ENCODE measurements around the gene CWC27.
A peak's percentile ranks its signal among the peaks of the same experiment; 100 is the strongest.

CWC27 gene, protein sequence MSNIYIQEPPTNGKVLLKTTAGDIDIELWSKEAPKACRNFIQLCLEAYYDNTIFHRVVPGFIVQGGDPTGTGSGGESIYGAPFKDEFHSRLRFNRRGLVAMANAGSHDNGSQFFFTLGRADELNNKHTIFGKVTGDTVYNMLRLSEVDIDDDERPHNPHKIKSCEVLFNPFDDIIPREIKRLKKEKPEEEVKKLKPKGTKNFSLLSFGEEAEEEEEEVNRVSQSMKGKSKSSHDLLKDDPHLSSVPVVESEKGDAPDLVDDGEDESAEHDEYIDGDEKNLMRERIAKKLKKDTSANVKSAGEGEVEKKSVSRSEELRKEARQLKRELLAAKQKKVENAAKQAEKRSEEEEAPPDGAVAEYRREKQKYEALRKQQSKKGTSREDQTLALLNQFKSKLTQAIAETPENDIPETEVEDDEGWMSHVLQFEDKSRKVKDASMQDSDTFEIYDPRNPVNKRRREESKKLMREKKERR

DNA sequence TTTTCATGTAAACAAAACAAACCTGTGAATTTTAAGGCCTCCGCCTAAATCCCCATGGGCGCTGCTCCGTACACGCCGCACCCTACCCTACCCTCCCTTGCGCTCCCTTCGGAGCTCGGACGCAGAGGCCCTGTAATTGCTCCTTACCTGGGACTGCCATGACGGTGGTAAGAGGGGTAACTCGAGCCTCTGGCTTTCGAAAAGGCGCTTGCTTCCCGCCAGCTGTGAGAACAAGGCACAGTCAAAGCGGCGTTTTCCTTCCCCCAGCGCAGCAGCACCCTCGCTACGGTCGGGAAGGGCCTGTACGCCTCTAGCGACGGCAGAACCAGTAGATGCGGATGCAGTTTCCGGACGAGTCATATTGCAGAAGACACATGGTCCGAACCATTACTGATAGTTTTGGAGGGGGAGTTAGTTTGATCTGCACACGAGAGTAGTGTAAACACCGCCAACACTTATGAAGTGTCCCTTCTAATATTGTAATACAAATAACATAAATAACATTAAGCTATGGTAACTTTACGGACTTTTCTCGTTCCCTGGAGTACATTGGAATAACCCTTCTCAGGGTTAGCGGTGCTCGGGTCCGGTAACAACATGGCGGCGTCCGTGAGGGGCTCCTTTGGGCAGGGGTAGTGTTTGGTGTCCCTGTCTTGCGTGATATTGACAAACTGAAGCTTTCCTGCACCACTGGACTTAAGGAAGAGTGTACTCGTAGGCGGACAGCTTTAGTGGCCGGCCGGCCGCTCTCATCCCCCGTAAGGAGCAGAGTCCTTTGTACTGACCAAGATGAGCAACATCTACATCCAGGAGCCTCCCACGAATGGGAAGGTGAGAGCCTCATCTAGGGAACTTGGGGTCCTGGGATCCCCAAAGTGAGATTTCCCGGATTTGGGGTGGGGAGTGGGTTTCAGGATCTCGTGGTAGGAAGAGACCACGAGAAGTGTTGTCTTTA is at the start of gene CWC27, which contains the start of gene SREK1IP1:
Gene CWC27 (plus strand): TSS at position 573 of the 955 bp plus-strand sequence. CDS start 217 bp downstream, at position 790.
Gene SREK1IP1 (minus strand): TSS at position 334 of the 955 bp plus-strand sequence. CDS start 174 bp downstream, at position 160.
- peak; percentile 68 for DNase-seq

DNA sequence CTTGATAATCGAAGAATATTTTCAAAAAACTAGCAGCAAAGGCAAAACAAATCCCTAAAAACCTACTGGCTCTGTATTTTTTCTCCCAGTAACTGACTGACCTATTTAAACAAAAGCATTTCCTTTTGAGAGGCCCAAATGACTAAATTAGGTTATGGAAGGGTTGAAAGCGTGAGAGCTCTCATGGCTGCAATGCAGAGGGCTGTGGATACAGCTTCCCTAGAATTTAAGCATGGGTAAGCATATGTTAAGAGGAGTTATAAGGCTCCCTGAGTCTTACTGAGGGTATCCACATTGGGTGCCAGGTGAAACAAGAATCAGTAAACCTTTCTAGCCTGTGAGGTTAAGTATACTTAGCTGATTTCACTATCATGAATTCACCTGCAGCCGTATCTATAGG is 46.1 kb upstream of the CWC27 start:
- DNase-seq, result no peak

DNA sequence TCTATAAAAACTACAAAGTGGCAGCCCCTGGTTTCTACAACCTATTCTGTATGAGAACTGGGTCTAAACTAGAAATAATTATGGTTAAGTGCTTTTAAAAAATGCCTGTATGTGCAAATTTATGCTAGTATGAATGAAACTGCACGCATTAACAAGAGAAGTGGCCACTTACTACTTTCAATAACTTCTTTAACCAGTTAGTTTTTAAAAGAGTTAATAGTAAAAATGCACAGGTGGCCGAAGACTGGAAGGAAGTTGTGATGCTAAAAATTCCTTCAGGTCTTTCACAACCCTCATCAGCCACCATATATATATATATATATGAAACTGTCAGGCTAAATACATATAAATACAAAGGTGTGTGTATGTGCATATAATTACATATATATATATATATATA is 41.6 kb upstream of the CWC27 start:
- DNase-seq, result no peak

DNA sequence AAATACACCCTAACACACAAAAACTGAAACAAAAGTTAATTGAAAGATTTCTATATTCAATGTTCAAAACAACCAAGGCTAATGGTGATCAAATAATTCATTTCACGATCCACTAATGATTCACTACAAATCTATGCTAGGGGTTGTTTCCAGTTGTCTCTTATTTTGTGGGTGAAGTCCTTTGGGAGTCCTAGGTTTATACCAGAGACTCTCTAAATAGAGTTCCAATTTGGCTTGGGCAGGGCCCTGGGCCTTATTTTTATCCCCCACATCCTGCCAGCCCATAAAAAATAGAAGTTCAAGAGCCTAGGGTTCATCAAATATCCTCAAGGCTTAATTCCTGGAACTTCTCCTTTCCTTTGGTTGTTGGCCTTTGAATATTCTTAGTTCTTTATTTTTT is 26.3 kb upstream of the CWC27 start:
- DNase-seq, result no peak

DNA sequence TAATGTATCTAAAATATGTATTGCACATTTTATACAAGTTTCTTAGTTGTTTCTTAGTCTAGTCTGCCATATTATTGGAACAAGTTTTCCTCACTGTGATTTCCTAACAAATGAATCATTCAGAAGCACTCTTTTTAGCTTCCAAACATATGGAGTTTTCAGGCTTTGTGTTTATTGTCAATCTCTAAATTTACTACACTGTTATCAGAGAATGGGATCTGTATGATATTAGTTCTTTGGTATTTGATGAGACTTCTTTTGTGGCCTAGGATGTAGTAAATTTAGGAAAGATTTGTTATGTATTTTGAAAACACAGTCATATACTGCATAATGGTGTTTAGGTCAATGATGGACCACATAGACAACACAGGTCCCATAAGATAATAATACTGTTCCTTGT is 25.9 kb upstream of the CWC27 start:
- no peak for DNase-seq

DNA sequence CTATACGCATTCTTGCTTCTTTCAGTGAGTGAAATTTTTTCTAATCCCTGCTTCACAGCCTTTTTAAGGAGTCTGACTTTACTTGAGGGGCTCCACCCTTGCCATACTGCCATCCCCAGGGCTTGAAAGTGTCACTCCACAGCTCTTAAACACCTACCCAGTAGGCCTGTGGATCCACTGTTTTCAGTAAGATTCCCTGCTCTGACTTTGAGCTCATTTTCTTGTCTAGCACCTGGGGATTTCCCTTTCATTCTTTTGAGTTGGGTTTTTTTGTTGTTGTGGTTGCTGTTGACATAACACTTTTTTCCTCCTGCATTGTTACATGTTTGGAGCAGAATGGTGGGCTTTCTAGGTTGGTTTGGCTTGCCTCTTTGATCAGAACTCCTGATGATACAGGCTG is 23.8 kb upstream of the CWC27 start:
- DNase-seq, result no peak

DNA sequence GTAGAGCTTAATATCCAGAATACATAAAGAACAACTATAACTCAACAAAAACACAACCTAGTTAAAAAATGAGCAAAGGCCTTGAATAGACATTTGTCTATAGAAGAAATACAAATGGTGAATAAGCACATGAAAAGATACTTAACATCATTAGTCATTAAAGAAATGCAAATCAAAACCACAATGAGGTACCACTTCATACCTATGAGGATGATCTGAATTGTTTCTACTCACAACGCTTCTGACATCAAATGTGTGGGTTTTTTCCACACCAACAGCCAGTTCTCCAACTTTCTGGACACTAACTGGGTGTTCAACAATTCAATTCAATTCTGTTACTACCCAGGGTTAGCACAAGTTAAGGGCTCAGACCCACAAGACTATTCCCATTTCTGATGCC is 22.3 kb upstream of the CWC27 start:
- no peak for DNase-seq

DNA sequence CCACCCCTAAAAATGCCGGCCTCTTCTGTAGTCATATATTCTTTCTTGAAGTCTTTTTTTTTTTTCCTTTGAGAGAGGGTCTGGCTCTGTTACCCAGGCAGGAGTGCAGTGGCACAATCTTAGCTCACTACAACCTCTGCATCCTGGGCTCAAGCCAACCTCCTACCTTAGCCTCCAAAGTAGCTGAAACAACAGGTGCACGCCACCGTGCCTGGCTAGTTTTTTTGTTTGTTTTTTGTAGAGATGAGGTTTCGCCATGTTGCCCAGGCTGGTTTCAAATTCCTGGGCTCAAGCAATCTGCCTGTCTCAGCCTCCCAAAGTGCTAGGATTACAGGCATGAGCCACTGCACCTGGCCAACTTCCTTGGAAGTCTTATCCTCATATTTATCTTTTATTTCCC is 19.3 kb upstream of the CWC27 start:
- no peak for DNase-seq

DNA sequence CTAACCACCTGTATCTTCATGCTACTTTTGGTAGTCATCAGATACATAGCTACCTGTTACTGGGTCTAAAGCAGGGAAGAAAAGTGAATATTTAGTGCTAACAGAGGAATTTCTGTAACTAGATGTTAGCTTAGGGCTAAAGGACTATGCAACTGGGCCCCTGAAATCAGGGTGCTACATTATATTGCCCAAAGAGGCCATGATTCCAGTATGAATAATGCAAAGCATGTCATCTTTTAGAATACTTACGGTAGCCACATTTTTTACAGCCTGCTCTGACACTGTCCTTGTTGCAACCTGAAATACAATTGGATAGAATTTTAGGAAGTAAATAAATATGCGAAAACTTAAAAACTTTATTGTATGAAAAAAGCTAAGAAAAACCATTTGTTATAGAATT is 14.7 kb upstream of the CWC27 start:
- DNase-seq, result no peak

DNA sequence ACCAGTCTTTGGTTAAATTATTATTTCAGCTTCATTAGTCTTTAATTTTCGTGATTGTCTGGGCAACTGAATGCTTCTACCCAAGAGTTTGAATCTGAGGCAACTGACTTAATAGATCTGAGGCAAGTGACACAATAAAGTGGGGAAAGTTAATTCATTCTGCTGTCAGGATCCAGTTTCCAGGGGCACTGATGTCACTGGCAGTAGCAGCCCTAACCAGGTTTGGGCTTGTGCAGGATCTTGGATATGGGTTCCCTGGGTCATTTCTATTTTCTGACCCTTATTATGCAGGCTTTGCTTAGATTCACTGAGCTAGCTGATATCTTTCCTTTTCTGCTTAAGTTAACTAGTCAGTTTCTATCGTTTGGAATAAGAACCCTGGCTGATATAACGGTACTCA is 9.8 kb upstream of the CWC27 start:
- DNase-seq, result no peak

DNA sequence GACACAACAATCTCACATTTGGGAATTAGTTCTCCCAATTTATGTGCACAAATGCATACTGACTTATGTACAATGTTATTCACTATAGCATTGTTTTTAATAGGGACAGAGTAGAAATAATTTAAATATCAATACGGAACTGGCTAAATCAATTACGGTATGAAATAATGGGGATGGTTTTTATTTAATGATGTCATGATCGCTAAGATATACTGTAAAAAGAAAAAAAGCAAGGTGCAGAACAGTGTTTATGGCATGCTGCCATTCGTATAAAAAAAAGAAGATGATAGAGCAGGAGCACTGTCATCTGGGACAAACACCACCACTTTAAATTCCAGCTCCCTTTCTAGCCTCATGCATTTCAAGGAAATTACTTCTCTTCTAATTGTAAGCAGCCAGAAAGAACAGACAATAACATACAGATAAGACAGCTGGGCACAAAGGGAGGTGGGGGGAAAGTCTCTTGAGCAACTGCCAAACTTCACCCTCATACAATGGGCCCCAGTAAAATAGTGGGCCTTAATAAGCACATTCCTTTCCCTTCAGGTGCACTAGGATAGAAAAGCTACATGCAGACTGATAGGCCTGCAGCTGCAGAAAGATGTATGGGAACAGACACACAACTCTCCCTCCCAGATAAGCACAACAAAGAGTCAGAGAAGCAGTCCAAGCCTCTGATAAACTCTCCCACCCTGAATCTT is 8.6 kb upstream of the CWC27 start:
- no peak for DNase-seq

DNA sequence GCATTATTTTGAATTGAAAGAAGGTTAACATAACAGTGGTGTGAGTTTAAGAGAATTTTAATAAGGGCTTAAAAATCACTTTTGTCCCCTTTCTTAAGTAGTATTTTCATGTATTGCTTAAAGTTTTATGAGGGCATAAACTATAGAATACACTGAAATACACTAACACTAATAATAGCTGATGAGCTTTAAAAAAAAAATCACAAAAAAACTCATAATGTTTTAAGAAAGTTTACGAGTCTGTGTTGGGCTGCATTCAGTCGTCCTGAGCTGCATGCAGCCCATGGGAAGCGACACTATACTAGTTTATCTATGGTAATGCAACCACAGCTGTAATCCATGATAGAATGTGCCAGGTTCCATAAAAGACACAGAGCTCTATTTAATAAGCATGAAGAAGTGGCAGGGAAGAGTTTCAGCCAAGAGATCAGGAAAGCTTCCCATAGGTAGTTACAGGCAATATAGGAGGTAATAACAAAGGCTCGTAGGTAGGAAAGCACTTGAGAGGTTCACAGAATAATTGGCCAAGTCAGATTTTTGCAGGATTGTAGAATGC is 4.7 kb upstream of the CWC27 start:
- no peak for DNase-seq

DNA sequence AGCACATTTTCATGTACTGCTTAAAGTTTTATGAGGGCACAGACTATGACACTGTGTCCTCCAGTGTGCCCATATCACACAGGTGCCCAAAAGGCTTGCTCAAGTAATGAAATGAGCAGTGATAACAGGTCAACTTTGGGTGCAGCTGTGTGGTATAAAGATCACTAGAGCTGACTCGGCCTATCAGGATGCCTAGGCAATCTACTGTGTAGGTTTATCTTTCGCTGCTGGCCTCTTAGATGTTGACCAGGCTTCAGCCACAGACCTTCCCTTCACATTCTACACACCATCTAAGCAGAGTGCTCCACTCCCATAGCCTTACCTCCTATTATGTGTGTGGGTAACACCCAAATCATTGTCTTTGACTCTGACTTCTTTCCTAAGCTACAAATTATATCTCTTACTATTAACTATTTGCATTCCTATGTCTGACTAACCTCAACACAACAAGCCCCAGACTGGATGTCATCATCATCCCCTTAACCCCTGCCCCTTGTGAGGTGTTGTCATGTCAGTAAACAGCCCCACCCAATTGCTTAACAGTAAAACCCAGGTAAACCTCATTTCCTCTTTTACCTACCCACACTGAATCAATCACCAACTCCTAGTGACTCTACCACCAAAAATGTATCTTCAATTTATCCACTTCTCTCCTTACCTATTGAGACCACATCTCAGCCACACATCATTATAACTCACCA is 2.8 kb upstream of the CWC27 start:
- no peak for DNase-seq

DNA sequence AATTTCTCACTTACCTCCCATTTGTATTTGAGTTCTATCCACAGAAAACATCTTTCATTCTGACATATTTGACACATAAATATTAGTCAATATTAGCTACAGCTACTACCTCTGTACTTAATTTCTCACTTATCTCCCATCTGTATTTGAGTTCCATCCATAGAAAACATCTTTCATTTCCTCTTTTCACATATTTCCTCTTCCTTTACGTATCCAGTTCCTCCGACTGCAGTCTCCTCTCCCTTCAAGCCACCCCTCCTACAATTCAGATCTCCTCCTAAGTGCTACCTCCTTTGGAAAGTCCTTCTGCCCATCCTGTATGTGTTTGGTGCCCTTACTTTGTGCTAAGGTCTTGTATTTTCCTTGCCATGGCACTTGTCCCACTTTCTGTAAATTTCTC is 1.8 kb upstream of the CWC27 start:
- no peak for DNase-seq

DNA sequence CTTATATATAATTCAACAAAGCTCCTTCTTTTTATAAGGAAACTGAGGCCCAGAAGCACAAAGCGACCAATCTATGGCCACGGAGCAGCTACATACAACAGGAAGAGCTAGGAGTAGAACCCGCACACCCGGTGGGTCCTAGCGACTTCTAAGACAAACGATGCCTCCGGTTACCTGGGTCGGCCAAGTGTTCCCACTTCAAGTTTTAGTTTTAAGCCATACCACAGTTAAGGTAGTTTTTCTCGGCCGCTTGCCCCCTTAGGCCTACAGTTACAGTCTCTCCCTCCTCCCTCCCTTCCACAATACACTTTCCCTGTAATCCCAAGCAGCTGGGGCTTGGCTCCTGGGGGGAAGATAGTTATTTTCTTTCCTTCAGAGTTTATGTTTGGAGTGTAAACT is 772 bp upstream of the CWC27 start:
- DNase-seq, result no peak

DNA sequence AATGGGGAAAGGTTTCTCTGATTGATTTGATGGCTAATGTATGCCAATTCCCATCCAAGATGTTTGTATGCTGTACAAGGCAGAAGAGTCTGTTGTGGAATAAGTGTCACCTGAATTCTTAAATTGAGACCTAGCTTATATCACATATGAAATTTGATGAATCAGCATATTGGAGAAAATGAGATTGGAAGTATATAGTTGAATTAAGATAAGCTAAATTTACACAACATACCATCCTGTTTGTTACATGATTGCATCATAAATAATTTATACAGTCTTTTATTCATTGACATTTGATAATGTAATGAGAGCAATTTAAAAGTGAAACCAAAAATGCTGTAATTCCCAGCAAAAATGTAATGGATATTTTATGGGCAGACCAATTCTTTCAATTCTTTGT is 1.1 kb downstream of the CWC27 start:
- DNase-seq, result no peak

DNA sequence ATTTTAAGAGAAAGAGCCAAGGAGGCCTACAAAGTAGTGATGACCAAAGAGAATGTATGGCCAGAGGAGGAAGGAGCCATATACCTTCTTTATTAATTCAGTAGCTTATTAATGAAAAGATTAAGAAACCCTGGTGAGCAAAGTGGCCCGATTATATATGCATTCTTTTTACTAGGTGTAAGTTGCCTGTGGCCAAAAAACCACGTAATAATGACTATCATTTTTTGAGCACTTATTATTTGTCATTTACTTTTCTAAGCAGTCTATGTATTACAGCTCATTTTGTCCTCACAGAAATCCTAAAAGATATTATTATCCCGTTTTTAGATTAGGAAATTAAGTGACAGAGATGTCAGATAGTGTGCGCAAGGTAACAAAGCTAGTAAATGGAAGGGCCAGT is 3.0 kb downstream of the CWC27 start:
- no peak for DNase-seq

DNA sequence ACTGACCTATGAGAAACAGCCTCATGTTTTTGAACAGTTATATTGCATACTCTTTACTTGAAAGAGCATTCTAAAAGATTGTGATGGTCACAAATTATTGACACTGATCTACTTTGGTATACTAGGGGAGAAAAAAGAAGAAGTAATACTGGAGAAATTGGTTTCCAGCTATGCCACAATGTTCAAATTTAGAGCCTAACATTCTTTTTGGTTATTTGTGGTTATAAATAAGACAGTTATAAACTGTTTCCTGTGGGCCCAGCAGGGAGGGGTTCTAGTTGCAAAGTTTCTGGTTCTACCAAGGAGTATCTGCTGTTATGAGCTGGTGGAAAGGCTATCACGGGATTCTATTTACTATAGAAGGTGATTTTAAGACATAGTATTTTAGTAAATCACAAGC is 4.8 kb downstream of the CWC27 start:
- DNase-seq, result no peak

DNA sequence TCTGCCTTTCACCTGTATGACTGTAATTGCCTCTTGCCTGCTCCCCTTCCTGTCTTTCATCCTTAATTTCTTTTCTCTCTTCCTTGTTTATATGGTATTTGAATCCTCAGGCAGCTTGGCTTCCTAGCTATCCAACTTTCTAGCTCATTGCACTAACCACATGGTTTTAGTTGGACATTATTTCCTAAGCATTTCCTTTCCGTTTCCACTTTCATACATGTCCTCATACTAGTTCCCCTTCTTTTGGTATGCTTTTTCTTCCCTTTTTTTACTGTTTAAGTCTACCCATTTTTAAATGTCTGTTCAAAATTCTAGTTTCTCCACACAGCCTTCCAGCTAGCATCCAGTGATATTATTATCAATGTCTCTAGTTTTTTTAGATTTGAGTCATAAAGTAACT is 6.6 kb downstream of the CWC27 start:
- no peak for DNase-seq

DNA sequence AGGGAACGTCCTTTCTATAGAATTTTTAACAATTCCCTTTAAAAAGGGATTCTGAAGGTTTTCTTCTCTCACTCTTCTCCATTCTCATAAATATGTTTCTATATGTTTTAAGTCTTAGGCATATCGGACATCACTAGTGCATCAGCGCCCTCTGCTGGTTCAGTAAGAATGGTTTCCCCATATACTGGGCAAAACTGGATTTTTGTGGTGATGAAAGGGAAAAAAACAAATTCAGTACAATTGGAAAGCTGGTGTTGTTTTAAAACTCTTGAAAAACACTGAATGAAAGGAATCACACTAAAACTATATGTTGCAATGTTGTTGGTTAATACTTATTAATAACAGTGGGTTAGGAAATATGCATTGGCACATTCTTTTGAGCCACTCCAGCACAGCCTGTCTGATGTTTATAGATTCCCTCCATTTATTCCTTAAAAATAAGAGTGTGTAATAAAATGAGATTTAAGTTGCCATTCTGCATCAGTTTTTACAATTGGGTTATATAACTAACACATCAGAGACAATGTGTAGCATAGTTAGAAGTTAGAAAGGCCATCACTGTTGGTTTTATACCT is 15.8 kb downstream of the CWC27 start:
- peak; percentile 24 for DNase-seq

DNA sequence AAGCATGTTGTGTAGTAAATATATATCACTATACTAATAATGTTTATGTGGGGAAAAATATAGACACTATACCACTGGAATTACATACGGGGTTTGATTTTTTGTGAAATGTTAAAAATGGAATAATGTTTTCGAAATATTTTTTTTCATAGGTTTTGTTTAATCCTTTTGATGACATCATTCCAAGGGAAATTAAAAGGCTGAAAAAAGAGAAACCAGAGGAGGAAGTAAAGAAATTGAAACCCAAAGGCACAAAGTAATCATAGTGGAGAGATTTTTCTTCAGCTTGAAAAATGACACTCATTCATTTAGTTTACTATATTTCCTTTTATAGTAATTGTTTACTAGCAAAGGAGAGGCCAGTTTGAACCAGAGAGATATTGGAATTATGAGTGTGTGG is 17.6 kb downstream of the CWC27 start:
- no peak for DNase-seq

DNA sequence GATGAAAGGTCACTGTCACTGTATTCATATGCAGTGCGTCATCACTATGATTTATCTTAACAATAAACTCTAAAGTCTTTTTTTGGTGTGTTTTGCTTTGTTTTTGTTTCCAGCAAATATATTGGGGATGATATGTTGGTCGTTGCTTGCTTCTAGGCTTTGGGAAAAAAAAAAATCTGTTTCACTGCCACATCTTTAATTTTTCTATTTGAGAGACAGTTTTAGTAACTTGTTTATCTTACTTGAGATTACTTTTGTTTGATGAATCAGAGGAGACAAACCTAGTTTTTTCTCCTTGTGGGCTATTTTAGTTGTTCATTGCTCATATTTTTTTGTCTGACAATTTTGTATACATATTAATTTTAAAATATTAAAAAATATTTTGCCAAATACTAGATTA is 19.4 kb downstream of the CWC27 start:
- no peak for DNase-seq
